Measurements from ENCODE around the gene LUM.

DNA sequence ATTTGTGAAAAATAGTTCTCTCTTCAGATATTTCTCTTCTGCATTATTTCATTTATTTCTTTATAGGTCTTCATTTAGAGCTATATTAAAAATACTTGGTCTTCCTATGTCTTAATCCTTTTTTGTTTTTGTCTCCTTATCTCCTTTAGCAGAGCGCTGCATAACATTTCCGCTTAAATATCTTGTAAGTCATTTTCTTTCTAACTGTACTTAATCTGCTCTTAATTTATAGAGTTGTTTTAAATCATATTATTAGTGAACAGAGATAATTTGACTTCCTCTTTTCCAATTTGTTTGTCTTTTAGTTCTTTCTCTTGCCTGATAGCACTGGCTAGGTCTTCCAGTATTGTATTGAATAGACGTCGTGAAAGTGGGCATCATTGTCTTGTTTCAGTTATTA lies 18.0 kb downstream of the LUM start:
- TF ChIP-seq EZH2phosphoT487 (IDR thresholded peaks at IDR 0.05; ENCODE audit: unreplicated experiment), result no peak
- TF ChIP-seq, protein P1, sequence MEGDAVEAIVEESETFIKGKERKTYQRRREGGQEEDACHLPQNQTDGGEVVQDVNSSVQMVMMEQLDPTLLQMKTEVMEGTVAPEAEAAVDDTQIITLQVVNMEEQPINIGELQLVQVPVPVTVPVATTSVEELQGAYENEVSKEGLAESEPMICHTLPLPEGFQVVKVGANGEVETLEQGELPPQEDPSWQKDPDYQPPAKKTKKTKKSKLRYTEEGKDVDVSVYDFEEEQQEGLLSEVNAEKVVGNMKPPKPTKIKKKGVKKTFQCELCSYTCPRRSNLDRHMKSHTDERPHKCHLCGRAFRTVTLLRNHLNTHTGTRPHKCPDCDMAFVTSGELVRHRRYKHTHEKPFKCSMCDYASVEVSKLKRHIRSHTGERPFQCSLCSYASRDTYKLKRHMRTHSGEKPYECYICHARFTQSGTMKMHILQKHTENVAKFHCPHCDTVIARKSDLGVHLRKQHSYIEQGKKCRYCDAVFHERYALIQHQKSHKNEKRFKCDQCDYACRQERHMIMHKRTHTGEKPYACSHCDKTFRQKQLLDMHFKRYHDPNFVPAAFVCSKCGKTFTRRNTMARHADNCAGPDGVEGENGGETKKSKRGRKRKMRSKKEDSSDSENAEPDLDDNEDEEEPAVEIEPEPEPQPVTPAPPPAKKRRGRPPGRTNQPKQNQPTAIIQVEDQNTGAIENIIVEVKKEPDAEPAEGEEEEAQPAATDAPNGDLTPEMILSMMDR (conservative IDR thresholded peaks at IDR 0.05; ENCODE audit: low read depth in 2 of 2), result no peak
- TF ChIP-seq POLR2AphosphoS5 (IDR thresholded peaks at IDR 0.05; ENCODE audit: low read depth), result no peak
- TF ChIP-seq NANOG (IDR thresholded peaks at IDR 0.05; ENCODE audit: borderline replicate concordance), result no peak
- TF ChIP-seq, protein P2, sequence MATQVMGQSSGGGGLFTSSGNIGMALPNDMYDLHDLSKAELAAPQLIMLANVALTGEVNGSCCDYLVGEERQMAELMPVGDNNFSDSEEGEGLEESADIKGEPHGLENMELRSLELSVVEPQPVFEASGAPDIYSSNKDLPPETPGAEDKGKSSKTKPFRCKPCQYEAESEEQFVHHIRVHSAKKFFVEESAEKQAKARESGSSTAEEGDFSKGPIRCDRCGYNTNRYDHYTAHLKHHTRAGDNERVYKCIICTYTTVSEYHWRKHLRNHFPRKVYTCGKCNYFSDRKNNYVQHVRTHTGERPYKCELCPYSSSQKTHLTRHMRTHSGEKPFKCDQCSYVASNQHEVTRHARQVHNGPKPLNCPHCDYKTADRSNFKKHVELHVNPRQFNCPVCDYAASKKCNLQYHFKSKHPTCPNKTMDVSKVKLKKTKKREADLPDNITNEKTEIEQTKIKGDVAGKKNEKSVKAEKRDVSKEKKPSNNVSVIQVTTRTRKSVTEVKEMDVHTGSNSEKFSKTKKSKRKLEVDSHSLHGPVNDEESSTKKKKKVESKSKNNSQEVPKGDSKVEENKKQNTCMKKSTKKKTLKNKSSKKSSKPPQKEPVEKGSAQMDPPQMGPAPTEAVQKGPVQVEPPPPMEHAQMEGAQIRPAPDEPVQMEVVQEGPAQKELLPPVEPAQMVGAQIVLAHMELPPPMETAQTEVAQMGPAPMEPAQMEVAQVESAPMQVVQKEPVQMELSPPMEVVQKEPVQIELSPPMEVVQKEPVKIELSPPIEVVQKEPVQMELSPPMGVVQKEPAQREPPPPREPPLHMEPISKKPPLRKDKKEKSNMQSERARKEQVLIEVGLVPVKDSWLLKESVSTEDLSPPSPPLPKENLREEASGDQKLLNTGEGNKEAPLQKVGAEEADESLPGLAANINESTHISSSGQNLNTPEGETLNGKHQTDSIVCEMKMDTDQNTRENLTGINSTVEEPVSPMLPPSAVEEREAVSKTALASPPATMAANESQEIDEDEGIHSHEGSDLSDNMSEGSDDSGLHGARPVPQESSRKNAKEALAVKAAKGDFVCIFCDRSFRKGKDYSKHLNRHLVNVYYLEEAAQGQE (IDR thresholded peaks at IDR 0.05; ENCODE audit: unreplicated experiment), result no peak
- TF ChIP-seq CREB1 (CRISPR knock-in tag; IDR thresholded peaks at IDR 0.05; ENCODE audit: low read depth), result no peak
- TF ChIP-seq, protein P3, sequence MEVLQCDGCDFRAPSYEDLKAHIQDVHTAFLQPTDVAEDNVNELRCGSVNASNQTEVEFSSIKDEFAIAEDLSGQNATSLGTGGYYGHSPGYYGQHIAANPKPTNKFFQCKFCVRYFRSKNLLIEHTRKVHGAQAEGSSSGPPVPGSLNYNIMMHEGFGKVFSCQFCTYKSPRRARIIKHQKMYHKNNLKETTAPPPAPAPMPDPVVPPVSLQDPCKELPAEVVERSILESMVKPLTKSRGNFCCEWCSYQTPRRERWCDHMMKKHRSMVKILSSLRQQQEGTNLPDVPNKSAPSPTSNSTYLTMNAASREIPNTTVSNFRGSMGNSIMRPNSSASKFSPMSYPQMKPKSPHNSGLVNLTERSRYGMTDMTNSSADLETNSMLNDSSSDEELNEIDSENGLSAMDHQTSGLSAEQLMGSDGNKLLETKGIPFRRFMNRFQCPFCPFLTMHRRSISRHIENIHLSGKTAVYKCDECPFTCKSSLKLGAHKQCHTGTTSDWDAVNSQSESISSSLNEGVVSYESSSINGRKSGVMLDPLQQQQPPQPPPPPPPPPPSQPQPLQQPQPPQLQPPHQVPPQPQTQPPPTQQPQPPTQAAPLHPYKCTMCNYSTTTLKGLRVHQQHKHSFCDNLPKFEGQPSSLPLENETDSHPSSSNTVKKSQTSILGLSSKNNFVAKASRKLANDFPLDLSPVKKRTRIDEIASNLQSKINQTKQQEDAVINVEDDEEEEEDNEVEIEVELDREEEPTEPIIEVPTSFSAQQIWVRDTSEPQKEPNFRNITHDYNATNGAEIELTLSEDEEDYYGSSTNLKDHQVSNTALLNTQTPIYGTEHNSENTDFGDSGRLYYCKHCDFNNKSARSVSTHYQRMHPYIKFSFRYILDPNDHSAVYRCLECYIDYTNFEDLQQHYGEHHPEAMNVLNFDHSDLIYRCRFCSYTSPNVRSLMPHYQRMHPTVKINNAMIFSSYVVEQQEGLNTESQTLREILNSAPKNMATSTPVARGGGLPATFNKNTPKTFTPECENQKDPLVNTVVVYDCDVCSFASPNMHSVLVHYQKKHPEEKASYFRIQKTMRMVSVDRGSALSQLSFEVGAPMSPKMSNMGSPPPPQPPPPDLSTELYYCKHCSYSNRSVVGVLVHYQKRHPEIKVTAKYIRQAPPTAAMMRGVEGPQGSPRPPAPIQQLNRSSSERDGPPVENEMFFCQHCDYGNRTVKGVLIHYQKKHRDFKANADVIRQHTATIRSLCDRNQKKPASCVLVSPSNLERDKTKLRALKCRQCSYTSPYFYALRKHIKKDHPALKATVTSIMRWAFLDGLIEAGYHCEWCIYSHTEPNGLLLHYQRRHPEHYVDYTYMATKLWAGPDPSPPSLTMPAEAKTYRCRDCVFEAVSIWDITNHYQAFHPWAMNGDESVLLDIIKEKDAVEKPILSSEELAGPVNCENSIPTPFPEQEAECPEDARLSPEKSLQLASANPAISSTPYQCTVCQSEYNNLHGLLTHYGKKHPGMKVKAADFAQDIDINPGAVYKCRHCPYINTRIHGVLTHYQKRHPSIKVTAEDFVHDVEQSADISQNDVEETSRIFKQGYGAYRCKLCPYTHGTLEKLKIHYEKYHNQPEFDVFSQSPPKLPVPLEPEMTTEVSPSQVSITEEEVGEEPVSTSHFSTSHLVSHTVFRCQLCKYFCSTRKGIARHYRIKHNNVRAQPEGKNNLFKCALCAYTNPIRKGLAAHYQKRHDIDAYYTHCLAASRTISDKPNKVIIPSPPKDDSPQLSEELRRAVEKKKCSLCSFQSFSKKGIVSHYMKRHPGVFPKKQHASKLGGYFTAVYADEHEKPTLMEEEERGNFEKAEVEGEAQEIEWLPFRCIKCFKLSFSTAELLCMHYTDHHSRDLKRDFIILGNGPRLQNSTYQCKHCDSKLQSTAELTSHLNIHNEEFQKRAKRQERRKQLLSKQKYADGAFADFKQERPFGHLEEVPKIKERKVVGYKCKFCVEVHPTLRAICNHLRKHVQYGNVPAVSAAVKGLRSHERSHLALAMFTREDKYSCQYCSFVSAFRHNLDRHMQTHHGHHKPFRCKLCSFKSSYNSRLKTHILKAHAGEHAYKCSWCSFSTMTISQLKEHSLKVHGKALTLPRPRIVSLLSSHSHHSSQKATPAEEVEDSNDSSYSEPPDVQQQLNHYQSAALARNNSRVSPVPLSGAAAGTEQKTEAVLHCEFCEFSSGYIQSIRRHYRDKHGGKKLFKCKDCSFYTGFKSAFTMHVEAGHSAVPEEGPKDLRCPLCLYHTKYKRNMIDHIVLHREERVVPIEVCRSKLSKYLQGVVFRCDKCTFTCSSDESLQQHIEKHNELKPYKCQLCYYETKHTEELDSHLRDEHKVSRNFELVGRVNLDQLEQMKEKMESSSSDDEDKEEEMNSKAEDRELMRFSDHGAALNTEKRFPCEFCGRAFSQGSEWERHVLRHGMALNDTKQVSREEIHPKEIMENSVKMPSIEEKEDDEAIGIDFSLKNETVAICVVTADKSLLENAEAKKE (CRISPR knock-in tag; IDR thresholded peaks at IDR 0.05), result no peak
- TF ChIP-seq JUNB (IDR thresholded peaks at IDR 0.05; ENCODE audit: unreplicated experiment), result no peak
- no peak for TF ChIP-seq EZH2 (IDR thresholded peaks at IDR 0.05; ENCODE audit: low read depth, unreplicated experiment)
- no peak for TF ChIP-seq ZNF114 (CRISPR knock-in tag; IDR thresholded peaks at IDR 0.05)

All from GM23338 (cell line).